CD4-positive, alpha-beta T cell (primary cell): Measurements from ENCODE around the gene SLC16A6. TPM values are rescaled to one million over a fixed set of nuclear protein-coding genes. Genes with fewer than 3 reads are reported as not detected.

Experiments
- ATAC-seq: fragments of 200-7000 bp; cut with Tn5 transposase; one replicate; pipeline ENCODE4 v1.10.0; 2022; ENCODE audit warnings: mild to moderate bottlenecking; ENCODE audit not compliant: poor library complexity
- CTCF ChIA-PET: fragments of 350-600 bp; sonication (Branson Sonifier 250); formaldehyde crosslinking; loops from one replicate; lab custom pipeline; 2021; ENCODE audit warnings: antibody characterized with exemption, inconsistent platforms; lab: Charles Lee
- POLR2A ChIA-PET: fragments of 350-600 bp; sonication (Branson Sonifier 250); formaldehyde crosslinking; loops from one replicate; lab custom pipeline; 2021; ENCODE audit warnings: antibody characterized with exemption, inconsistent platforms; lab: Charles Lee
- DNase-seq, 14 experiments: peaks; one replicate each; pipeline ENCODE4 v3.0.0-alpha.2; 2013 to 2020; ENCODE audit warnings: mixed read lengths in 2 of 14
- H3K27ac ChIP-seq, 2 donors: one replicate each; pipeline versions ENCODE4 v1.5.1 to v1.7.0; 2013; ENCODE audit warnings: low read length in 2 of 2, low read depth in 1 of 2, mild to moderate bottlenecking in 1 of 2
- H3K27me3 ChIP-seq, 2 experiments: 1 replicate in 1 of 2; 2 replicates in 1 of 2; pipeline versions ENCODE4 v1.6.1 to v1.7.0; 2013; ENCODE audit warnings: low read length in 2 of 2, control low read depth in 1 of 2, mild to moderate bottlenecking in 1 of 2, moderate library complexity in 1 of 2; ENCODE audit not compliant: insufficient read depth in 2 of 2, control insufficient read depth in 1 of 2
- H3K36me3 ChIP-seq: one replicate; pipeline ENCODE4 v1.6.1; 2013; ENCODE audit warnings: low read length, control low read depth; ENCODE audit not compliant: insufficient read depth
- H3K4me1 ChIP-seq: one replicate; pipeline ENCODE4 v1.6.1; 2013; ENCODE audit warnings: low read length, control low read depth; ENCODE audit not compliant: insufficient read depth
- H3K4me3 ChIP-seq: one replicate; pipeline ENCODE4 v1.5.1; 2013; ENCODE audit warnings: mild to moderate bottlenecking, low read length, moderate library complexity
- H3K9me3 ChIP-seq, 2 experiments: 1 replicate in 1 of 2; 2 replicates in 1 of 2; pipeline versions ENCODE4 v1.6.1 to v1.7.0; 2013; ENCODE audit warnings: low read length in 2 of 2, mild to moderate bottlenecking in 2 of 2, control low read depth in 1 of 2, moderate library complexity in 1 of 2; ENCODE audit not compliant: control insufficient read depth in 1 of 2, insufficient read depth in 1 of 2
- H3K27ac Mint-ChIP-seq: one replicate; pipeline ENCODE4 v1.8.0; 2020; ENCODE audit warnings: mixed read lengths
- H3K27me3 Mint-ChIP-seq: one replicate; pipeline ENCODE4 v1.8.0; 2021; ENCODE audit warnings: mixed read lengths
- H3K36me3 Mint-ChIP-seq: one replicate; pipeline ENCODE4 v1.8.0; 2021; ENCODE audit warnings: low read depth, mixed read lengths
- H3K4me1 Mint-ChIP-seq: one replicate; pipeline ENCODE4 v1.8.0; 2021; ENCODE audit warnings: low read depth, mixed read lengths
- H3K4me3 Mint-ChIP-seq: one replicate; pipeline ENCODE4 v1.8.0; 2020; ENCODE audit warnings: mild to moderate bottlenecking, mixed read lengths
- H3K9me3 Mint-ChIP-seq: one replicate; pipeline ENCODE4 v1.8.0; 2020; ENCODE audit warnings: mixed read lengths
- CTCF ChIP-seq: fragments of 200-600 bp; IDR thresholded peaks from one replicate; pipeline ENCODE4 v1.8.0; 2022; ENCODE audit warnings: antibody characterized with exemption, mild to moderate bottlenecking
- intact Hi-C, 2 experiments: fragments of 100-400 bp; cut with DNase I in 1 of 2; cut with micrococcal nuclease in 1 of 2; formaldehyde crosslinking; loops; one replicate each; pipeline versions ENCODE4 v1.15.1 to v1.9.0; 2023 to 2025; cut with DNase I, micrococcal nuclease
- total RNA-seq, 174 experiments: library from RNA in 2 of 174; stranded (reverse) in 2 of 174; gene quantifications; one replicate each; pipeline ENCODE4 v1.2.3 and lab custom pipeline; 2021 to 2026

Gene SLC16A6
- total RNA-seq, 2 experiments from 2014 or later: 7.7 to 9.5 TPM

DNA sequence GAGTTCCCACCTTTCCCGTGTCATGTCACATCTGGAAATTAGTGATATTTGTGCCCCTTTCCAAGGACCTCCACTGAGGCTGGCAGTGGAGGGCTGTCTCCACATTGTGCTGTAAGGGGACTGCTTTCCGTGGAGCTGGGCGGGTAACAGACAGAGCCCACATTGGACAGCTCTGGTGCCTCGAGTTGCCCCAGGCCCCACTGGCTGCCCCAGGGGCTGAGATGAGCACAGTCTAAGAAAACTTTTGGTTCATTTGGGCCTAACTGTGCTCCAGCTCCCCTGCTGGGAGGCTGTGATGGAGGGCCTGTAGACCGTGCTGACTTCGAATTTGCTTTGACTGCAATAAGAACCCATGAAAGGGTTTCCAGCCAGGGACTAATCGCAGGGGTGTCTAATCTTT lies 38.4 kb upstream of the SLC16A6 start:
- peaks cover 7 to 20% of the 10 kb centered on the region in 2 experiments for H3K9me3 ChIP-seq
- no peak overlapping the region for H3K27ac ChIP-seq
- H3K27me3 Mint-ChIP-seq: no peaks in the 10 kb centered on the region
- ChIA-PET POLR2A (interaction anchor here (2.0 kb wide), 1 partner anchor 37 kb away, joined by 4 read pairs; no protein-coding TSS in a partner anchor), CTCF (no interaction called here)
- H3K36me3 Mint-ChIP-seq: peaks cover 11% of the 10 kb centered on the region
- DNase-seq: no peak
- peaks cover 27% of the 10 kb centered on the region for H3K4me1 Mint-ChIP-seq
- intact Hi-C loops: no loop called here
- H3K9me3 Mint-ChIP-seq: peaks cover 3% of the 10 kb centered on the region
- H3K27ac Mint-ChIP-seq: no peak overlapping the region
- no peaks in the 10 kb centered on the region for H3K27me3 ChIP-seq
- no peaks in the 10 kb centered on the region for H3K36me3 ChIP-seq
- H3K4me3 ChIP-seq: no peak overlapping the region
- peaks cover 2% of the 10 kb centered on the region for H3K4me1 ChIP-seq
- TF ChIP-seq CTCF: no peak
- H3K4me3 Mint-ChIP-seq: no peak overlapping the region
- ATAC-seq: no peak

- intact Hi-C loops: no loop called here
- no peak overlapping the region for H3K4me3 ChIP-seq
- H3K36me3 ChIP-seq: no peaks in the 10 kb centered on the region
- peaks cover 8% of the 10 kb centered on the region for H3K4me1 ChIP-seq
- ChIA-PET CTCF (no interaction called here), POLR2A (interaction anchor here (2.0 kb wide), 1 partner anchor 36 kb away, joined by 4 read pairs; no protein-coding TSS in a partner anchor)
- ATAC-seq (no peak), DNase-seq (no peak)
- H3K36me3 Mint-ChIP-seq: peaks cover 11% of the 10 kb centered on the region
- peaks cover 3% of the 10 kb centered on the region for H3K9me3 Mint-ChIP-seq
- TF ChIP-seq CTCF: no peak
- H3K9me3 ChIP-seq: peaks cover 7 to 20% of the 10 kb centered on the region in 2 experiments
- peaks cover 31% of the 10 kb centered on the region for H3K4me1 Mint-ChIP-seq
- H3K27ac Mint-ChIP-seq: no peak overlapping the region
- H3K4me3 Mint-ChIP-seq: no peak overlapping the region
- no peak overlapping the region for H3K27ac ChIP-seq
- no peaks in the 10 kb centered on the region for H3K27me3 ChIP-seq
- no peaks in the 10 kb centered on the region for H3K27me3 Mint-ChIP-seq
Observed at GRCh38 chr17:68328676-68329075, 37.7 kb upstream of the SLC16A6 start.

GRCh38 chr17:68327823-68328557 lies 37.1 kb upstream of the SLC16A6 start:
- peaks cover 3% of the 10 kb centered on the region for H3K9me3 Mint-ChIP-seq
- POLR2A ChIA-PET: interaction anchor here (1.3 to 2.0 kb wide), 2 partner anchors 36 to 37 kb away, joined by 3 to 4 read pairs; partner anchors contain the start of genes ARSG and SLC16A6
- H3K4me1 ChIP-seq: peaks cover 11% of the 10 kb centered on the region
- no peak overlapping the region for H3K27ac Mint-ChIP-seq
- peaks cover 11% of the 10 kb centered on the region for H3K36me3 Mint-ChIP-seq
- intact Hi-C loops: no loop called here
- H3K27ac ChIP-seq: no peak overlapping the region
- peaks cover 37% of the 10 kb centered on the region for H3K4me1 Mint-ChIP-seq
- TF ChIP-seq CTCF: no peak
- no peaks in the 10 kb centered on the region for H3K36me3 ChIP-seq
- H3K4me3 ChIP-seq: no peak overlapping the region
- H3K9me3 ChIP-seq: peaks cover 7 to 17% of the 10 kb centered on the region in 2 experiments
- DNase-seq (no peak), ATAC-seq (no peak)
- CTCF ChIA-PET: no interaction called here
- H3K27me3 Mint-ChIP-seq: no peaks in the 10 kb centered on the region
- H3K4me3 Mint-ChIP-seq: no peak overlapping the region
- H3K27me3 ChIP-seq: no peaks in the 10 kb centered on the region
